ENCODE results near the gene DR1. TPM values are rescaled to one million over a fixed set of nuclear protein-coding genes. Genes with fewer than 3 reads are reported as not detected.

DR1 gene
- total and polyA plus RNA-seq, 10 donors, result 8.3 to 62.5 (median 50.3) TPM

DNA sequence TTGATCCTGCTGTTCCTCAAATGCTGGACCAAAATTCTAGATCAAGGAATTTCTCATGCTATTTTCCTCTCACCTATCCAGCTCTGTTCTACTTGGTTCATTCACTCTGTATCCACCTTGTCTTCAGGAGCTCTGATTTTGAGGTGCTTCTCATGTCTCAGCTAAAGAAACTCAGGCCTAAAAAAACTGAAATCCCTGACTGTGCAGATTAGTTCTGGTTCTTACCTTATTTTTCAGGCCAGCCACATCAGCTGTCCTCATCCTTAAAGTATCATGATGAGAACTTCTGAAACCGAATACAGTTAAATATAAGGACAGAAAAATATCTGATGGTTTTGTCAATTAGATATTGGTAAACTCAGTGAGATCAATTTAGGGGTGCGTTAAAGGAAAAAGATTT is 27.8 kb upstream of the DR1 start:
- intact Hi-C loops (cut with DNase I; ENCODE audit: low total_unique reads), result no loop called here
- Histone ChIP-seq H3K27me3 (replicated peaks in 1 of 7) (no peaks in the 10 kb centered on the region), H3K9me3 (no peaks in the 10 kb centered on the region), H3K4me3 (no peak overlapping the region), H3K36me3 (no peaks in the 10 kb centered on the region), H3K27ac (no peak overlapping the region), H3K4me1 (no peaks in the 10 kb centered on the region)
- TF ChIP-seq, protein P1, sequence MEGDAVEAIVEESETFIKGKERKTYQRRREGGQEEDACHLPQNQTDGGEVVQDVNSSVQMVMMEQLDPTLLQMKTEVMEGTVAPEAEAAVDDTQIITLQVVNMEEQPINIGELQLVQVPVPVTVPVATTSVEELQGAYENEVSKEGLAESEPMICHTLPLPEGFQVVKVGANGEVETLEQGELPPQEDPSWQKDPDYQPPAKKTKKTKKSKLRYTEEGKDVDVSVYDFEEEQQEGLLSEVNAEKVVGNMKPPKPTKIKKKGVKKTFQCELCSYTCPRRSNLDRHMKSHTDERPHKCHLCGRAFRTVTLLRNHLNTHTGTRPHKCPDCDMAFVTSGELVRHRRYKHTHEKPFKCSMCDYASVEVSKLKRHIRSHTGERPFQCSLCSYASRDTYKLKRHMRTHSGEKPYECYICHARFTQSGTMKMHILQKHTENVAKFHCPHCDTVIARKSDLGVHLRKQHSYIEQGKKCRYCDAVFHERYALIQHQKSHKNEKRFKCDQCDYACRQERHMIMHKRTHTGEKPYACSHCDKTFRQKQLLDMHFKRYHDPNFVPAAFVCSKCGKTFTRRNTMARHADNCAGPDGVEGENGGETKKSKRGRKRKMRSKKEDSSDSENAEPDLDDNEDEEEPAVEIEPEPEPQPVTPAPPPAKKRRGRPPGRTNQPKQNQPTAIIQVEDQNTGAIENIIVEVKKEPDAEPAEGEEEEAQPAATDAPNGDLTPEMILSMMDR (IDR thresholded peaks at IDR 0.05 in 8 of 11, conservative IDR thresholded peaks at IDR 0.05 in 3 of 11), result no peak
- TF ChIP-seq POLR2AphosphoS5 (IDR thresholded peaks at IDR 0.05) (no peak), POLR2A (IDR thresholded peaks at IDR 0.05) (no peak)
- no peak for DNase-seq
- WGBS, 5 donors, result 95 to 99% (median 98%) methylated on average over 2 of the region's 2 CpGs

DNA sequence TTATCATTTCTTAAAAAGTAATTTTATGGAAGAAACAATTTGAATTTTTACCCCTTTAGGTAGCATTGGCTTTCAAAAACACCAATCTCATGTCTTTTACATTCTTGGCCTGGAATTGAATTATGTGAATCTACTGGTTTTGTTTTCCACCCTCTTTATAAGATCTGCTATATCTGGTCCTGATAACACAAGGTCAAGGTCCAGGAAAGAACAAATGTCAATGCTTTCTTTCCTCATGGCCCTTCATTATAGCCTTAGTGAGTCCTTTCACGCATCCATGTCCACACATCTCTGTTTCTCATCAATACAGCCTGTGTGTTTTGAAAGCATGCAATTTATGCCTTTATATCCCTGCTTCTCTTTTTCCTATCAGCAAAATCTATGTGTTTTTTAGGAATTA is 24.0 kb upstream of the DR1 start:
- intact Hi-C loops (cut with DNase I; ENCODE audit: low total_unique reads), result no loop called here
- H3K9me3 ChIP-seq, result no peaks in the 10 kb centered on the region
- H3K27ac ChIP-seq, result no peak overlapping the region
- H3K4me1 ChIP-seq, result no peaks in the 10 kb centered on the region
- H3K36me3 ChIP-seq, result no peaks in the 10 kb centered on the region
- no peak for TF ChIP-seq POLR2A (IDR thresholded peaks at IDR 0.05)
- TF ChIP-seq, protein P1 (IDR thresholded peaks at IDR 0.05 in 8 of 11, conservative IDR thresholded peaks at IDR 0.05 in 3 of 11), result no peak
- no peak for TF ChIP-seq POLR2AphosphoS5 (IDR thresholded peaks at IDR 0.05)
- no peaks in the 10 kb centered on the region for H3K27me3 ChIP-seq (replicated peaks in 1 of 7)
- WGBS, 5 donors, result 81 to 91% (median 84%) methylated on average over 1 of the region's 1 CpG
- no peak for DNase-seq
- H3K4me3 ChIP-seq, result no peak overlapping the region

DNA sequence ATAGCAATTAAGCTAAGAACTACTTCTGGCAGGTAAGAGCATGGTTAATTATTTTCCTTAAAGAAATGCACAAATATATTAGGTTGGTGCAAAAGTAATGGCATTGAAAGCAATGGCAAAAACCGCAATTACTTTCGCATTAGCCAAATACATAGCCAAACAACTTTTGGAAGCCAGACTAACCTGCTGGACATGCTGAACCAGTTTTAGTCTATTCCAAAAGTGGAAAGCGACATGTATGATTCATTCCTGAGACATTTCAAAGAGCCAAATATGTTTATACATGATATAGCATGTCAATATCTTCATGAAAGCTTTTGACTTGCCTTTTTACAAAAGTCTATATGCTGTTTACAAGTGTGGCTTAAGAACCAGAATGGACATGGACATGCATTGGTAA is 23.4 kb upstream of the DR1 start:
- WGBS, 5 donors, result 95 to 97% (median 97%) methylated on average over 3 of the region's 3 CpGs

DNA sequence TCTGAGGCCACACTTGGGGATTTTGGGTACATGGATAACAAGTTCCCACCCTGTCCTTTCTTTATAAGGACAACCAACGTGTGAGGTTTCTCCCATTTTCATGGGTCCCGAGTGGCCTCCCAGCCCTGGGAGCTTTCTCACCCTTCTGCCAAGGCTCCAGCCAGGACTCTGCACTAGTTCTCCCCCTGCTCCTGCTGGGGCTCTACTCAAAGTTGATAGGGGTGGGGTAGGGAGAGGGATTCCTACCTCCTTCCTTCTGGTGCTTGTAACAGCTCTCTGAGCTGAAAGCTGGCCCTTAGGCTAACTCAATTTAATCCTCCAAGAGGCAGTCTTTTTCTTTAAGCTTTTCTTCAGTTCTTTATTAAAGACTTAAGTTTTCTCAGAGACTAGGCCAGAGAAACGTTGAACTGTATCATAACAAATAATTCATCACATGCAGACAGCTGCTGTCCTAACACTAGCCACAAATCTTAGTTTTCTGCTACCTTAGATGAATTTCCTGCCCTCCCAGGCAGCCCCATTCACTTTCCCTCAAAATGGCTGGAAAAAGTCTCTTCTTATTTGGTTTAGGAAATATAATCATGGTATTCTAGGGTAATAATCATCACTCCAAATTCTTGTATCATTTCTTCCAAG is 22.4 kb upstream of the DR1 start:
- H3K4me1 ChIP-seq, result no peaks in the 10 kb centered on the region
- TF ChIP-seq, protein P1 (IDR thresholded peaks at IDR 0.05 in 8 of 11, conservative IDR thresholded peaks at IDR 0.05 in 3 of 11), result no peak
- TF ChIP-seq POLR2A (IDR thresholded peaks at IDR 0.05), result no peak
- TF ChIP-seq POLR2AphosphoS5 (IDR thresholded peaks at IDR 0.05), result no peak
- no peaks in the 10 kb centered on the region for H3K9me3 ChIP-seq
- no peaks in the 10 kb centered on the region for H3K27me3 ChIP-seq (replicated peaks in 1 of 7)
- H3K4me3 ChIP-seq, result no peak overlapping the region
- WGBS, 5 donors, result 76 to 92% (median 79%) methylated on average over 3 of the region's 3 CpGs
- no peak overlapping the region for H3K27ac ChIP-seq
- intact Hi-C loops (cut with DNase I; ENCODE audit: low total_unique reads), result no loop called here
- H3K36me3 ChIP-seq, result no peaks in the 10 kb centered on the region
- no peak for DNase-seq

More for the DNA sequence above, 23.4 kb upstream of the DR1 start:
- H3K9me3 ChIP-seq, result no peaks in the 10 kb centered on the region
- no peak overlapping the region for H3K4me3 ChIP-seq
- H3K36me3 ChIP-seq, result no peaks in the 10 kb centered on the region
- intact Hi-C loops (cut with DNase I; ENCODE audit: low total_unique reads), result no loop called here
- H3K27ac ChIP-seq, result no peak overlapping the region
- H3K4me1 ChIP-seq, result no peaks in the 10 kb centered on the region
- H3K27me3 ChIP-seq (replicated peaks in 1 of 7), result no peaks in the 10 kb centered on the region
- DNase-seq, result no peak
- TF ChIP-seq, protein P1 (IDR thresholded peaks at IDR 0.05 in 8 of 11, conservative IDR thresholded peaks at IDR 0.05 in 3 of 11), result no peak
- TF ChIP-seq POLR2A (IDR thresholded peaks at IDR 0.05) (no peak), POLR2AphosphoS5 (IDR thresholded peaks at IDR 0.05) (no peak)
